ENCODE measurements around the gene IL15RA.

GRCh38 chr10:5987747-5988146 lies 10.4 kb upstream of the IL15RA start:
- no peak for TF ChIP-seq MAFK (IDR thresholded peaks at IDR 0.05; ENCODE audit: low read depth, low read length)
- TF ChIP-seq, protein P1, sequence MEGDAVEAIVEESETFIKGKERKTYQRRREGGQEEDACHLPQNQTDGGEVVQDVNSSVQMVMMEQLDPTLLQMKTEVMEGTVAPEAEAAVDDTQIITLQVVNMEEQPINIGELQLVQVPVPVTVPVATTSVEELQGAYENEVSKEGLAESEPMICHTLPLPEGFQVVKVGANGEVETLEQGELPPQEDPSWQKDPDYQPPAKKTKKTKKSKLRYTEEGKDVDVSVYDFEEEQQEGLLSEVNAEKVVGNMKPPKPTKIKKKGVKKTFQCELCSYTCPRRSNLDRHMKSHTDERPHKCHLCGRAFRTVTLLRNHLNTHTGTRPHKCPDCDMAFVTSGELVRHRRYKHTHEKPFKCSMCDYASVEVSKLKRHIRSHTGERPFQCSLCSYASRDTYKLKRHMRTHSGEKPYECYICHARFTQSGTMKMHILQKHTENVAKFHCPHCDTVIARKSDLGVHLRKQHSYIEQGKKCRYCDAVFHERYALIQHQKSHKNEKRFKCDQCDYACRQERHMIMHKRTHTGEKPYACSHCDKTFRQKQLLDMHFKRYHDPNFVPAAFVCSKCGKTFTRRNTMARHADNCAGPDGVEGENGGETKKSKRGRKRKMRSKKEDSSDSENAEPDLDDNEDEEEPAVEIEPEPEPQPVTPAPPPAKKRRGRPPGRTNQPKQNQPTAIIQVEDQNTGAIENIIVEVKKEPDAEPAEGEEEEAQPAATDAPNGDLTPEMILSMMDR (IDR thresholded peaks at IDR 0.05; ENCODE audit: control extremely low read depth in 1 of 3, insufficient read depth in 1 of 3, low read depth in 1 of 3, low read length in 3 of 3): no peak
- no peak for TF ChIP-seq RFX5 (IDR thresholded peaks at IDR 0.05; ENCODE audit: borderline replicate concordance, low read depth, low read length)
- no peak for TF ChIP-seq JUND (IDR thresholded peaks at IDR 0.05; ENCODE audit: low read length)
- TF ChIP-seq EP300 (IDR thresholded peaks at IDR 0.05; ENCODE audit: borderline replicate concordance in 1 of 2, low read depth in 2 of 2, low read length in 2 of 2): no peak
- no peak for TF ChIP-seq EZH2 (IDR thresholded peaks at IDR 0.05; ENCODE audit: low read depth, low read length, severe bottlenecking)
